GM12801 (cell line): ENCODE results near the gene CAB39.

Experiments used
- CTCF ChIP-seq: IDR thresholded peaks from one replicate; pipeline ENCODE4 v1.5.1; 2011; ENCODE audit warnings: control low read depth; ENCODE audit not compliant: insufficient read length; ENCODE audit errors: extremely low read depth

The CAB39 gene

GRCh38 chr2:230716588-230716987 lies 3.9 kb downstream of the CAB39 start:
- TF ChIP-seq CTCF, result no peak

DNA sequence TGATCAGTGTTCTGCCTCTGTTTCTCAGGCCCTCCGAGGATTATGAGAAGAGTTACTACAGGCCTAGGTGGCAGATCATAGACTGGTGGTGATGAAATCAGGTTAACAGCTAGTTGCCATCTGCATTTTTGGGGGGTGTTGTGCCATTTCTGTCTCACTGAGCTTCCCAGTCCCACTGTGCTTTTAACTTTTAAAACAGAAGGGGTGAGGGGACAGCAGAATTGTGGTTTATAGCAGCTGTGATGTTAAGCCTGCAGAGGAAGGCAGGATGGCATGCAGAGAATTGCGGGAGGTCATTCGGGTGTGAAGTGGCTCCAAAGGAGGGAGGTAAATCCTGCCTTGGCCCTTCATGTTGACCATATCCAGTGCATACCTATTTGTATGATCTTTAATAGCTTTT lies 5.0 kb downstream of the CAB39 start:
- TF ChIP-seq CTCF, result no peak

- no peak for TF ChIP-seq CTCF
Measured at GRCh38 chr2:230719340-230719739, 6.7 kb downstream of the CAB39 start.

DNA sequence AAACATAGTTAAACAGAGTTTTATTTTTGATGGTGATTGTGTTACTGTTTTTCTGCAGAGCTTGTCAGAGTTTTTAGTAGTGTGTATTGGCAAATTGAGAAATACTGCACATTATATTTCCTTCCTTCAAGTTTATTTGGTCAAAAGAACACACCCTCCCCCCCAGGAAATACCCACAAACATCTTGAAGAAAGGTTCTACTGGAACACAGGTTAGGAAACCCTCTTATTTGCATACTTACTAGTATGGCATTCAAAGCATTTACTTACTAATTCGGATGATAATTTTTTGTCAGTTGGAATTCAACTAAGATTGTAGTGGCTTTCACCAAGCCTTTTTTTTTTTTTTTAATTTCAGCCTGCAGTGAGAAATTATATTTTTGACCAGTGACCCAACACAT lies 9.1 kb downstream of the CAB39 start:
- no peak for TF ChIP-seq CTCF

DNA sequence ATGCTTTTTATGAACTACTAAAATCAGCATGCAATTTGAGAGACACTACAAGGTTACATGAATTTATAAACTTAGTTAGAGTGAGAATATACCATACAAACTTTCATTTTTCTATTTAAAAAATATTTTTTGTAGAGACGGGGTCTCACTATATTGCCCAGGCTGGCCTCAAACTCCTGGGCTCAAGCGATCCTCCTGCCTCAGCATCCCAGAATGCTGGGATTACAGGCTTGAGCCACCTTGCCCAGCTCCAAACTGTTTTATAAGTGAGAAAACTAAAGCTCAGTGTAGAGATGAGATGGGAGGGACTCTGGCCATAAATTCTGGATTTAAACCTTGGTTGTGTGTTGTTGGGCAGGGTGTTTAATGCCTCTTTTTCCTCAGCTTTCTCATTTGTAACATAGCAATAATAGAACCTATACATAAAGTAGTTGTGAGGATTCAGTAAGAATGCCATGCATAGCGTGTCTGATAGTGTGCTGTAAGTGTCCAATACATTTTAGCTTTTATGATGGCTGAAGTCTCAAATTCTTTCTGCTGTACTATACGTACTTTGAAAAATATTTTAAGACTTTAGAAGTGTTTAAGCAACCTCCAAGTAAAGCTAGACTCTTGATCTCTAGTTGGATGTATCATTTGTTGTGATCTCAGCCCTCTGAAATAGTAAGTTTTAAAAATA lies 9.7 kb downstream of the CAB39 start:
- TF ChIP-seq CTCF, result no peak

GRCh38 chr2:230723363-230723762 lies 10.7 kb downstream of the CAB39 start:
- TF ChIP-seq CTCF, result no peak

- TF ChIP-seq CTCF, result no peak
Measured at GRCh38 chr2:230731512-230731911, 18.9 kb downstream of the CAB39 start.
